CD4-positive, alpha-beta memory T cell (primary cell): ENCODE results near the gene HCLS1. TPM values are rescaled to one million over a fixed set of nuclear protein-coding genes. Genes with fewer than 3 reads are reported as not detected.

Experiments used
- CTCF ChIA-PET: fragments of 350-600 bp; sonication (Branson Sonifier 250); formaldehyde crosslinking; loops from one replicate; lab custom pipeline; 2021; ENCODE audit warnings: inconsistent platforms; ENCODE audit not compliant: partially characterized antibody; lab: Charles Lee
- POLR2A ChIA-PET: fragments of 350-600 bp; sonication (Branson Sonifier 250); formaldehyde crosslinking; loops from one replicate; lab custom pipeline; 2021; ENCODE audit not compliant: partially characterized antibody; lab: Charles Lee
- DNase-seq, 5 donors: peaks; one replicate each; pipeline versions ENCODE4 v3.0.0 to v3.0.0-alpha.2; 2020 to 2022; ENCODE audit warnings: mixed read lengths in 1 of 5
- H3K27ac ChIP-seq: one replicate; pipeline ENCODE4 v1.7.0; 2013; ENCODE audit warnings: low read depth, low read length
- H3K27me3 ChIP-seq: 2 replicates; pipeline ENCODE4 v1.7.0; 2013; ENCODE audit warnings: mild to moderate bottlenecking, low read length, moderate library complexity; ENCODE audit not compliant: insufficient read depth
- H3K36me3 ChIP-seq: 2 replicates; pipeline ENCODE4 v1.7.0; 2013; ENCODE audit warnings: mild to moderate bottlenecking, low read length, moderate library complexity; ENCODE audit not compliant: insufficient read depth
- H3K4me1 ChIP-seq: 2 replicates; pipeline ENCODE4 v1.7.0; 2013; ENCODE audit warnings: mild to moderate bottlenecking, low read length, moderate library complexity; ENCODE audit not compliant: insufficient read depth
- H3K4me3 ChIP-seq, 2 donors: one replicate each; pipeline ENCODE4 v1.7.0; 2013; ENCODE audit warnings: low read length in 2 of 2, mild to moderate bottlenecking in 1 of 2
- H3K9me3 ChIP-seq, 2 donors: one replicate each; pipeline ENCODE4 v1.7.0; 2013; ENCODE audit warnings: low read length in 2 of 2, control low read depth in 1 of 2; ENCODE audit not compliant: control insufficient read depth in 1 of 2
- H3K27ac Mint-ChIP-seq, 7 donors: one replicate each; pipeline ENCODE4 v1.8.0; 2020 to 2021; ENCODE audit warnings: mixed read lengths in 7 of 7, mild to moderate bottlenecking in 6 of 7, inconsistent platforms in 3 of 7, moderate library complexity in 3 of 7
- H3K27me3 Mint-ChIP-seq, 2 donors: one replicate each; pipeline ENCODE4 v1.8.0; 2020 to 2021; ENCODE audit warnings: mixed read lengths in 2 of 2
- H3K36me3 Mint-ChIP-seq, 2 donors: one replicate each; pipeline ENCODE4 v1.8.0; 2020 to 2021; ENCODE audit warnings: mixed read lengths in 2 of 2, inconsistent platforms in 1 of 2, mild to moderate bottlenecking in 1 of 2
- H3K4me1 Mint-ChIP-seq, 4 donors: one replicate each; pipeline ENCODE4 v1.8.0; 2020 to 2021; ENCODE audit warnings: mixed read lengths in 4 of 4, mild to moderate bottlenecking in 1 of 4
- H3K4me3 Mint-ChIP-seq, 8 donors: one replicate each; pipeline ENCODE4 v1.8.0; 2020 to 2021; ENCODE audit warnings: mixed read lengths in 8 of 8, mild to moderate bottlenecking in 7 of 8, moderate library complexity in 6 of 8, inconsistent platforms in 3 of 8
- H3K9me3 Mint-ChIP-seq, 8 donors: one replicate each; pipeline ENCODE4 v1.8.0; 2020 to 2021; ENCODE audit warnings: mixed read lengths in 8 of 8, mild to moderate bottlenecking in 5 of 8, inconsistent platforms in 3 of 8, moderate library complexity in 1 of 8
- intact Hi-C: fragments of 100-400 bp; cut with micrococcal nuclease; formaldehyde crosslinking; loops from one replicate; pipeline ENCODE4 v1.15.1; 2023
- polyA plus RNA-seq, 2 donors: library from polyadenylated mRNA; unstranded; fragments of 300-500 nt; fragmentation: Illumina TruSeq; gene quantifications; one replicate each; pipeline ENCODE4 v1.2.3, GENCODE V29; 2021
- total RNA-seq, 2 experiments: library from RNA; stranded (reverse); gene quantifications; one replicate each; pipeline ENCODE4 v1.2.3, GENCODE V29; 2021

The HCLS1 gene
- total and polyA plus RNA-seq, 4 experiments from 2014 or later, result 336 to 503 (median 389) TPM

DNA sequence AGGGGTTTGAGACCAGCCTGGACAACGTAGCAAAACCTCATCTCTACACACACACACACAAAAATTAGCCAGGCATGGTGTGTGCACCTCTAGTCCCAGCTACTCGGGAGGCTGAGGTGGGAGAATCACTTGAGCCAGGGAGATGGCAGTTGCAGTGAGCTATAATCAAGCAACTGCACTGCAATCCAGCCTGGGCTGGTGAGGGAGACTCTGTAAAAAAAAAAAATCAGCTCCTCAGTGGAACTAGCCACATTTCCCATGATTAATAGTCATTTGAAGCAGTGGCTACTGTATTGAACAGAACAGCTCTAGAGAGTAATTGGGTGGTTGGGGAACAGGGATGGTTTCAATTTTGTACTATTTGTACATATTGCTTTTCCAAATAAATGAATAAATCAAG, 79.0 kb downstream of the HCLS1 start:
- ChIA-PET CTCF (interaction anchor here (0.8 kb wide), 1 partner anchor 20 kb away, joined by 3 read pairs; no protein-coding TSS in a partner anchor), POLR2A (no interaction called here)
- Histone ChIP-seq H3K4me1 (no peaks in the 10 kb centered on the region), H3K9me3 (no peaks in the 10 kb centered on the region), H3K27ac (no peak overlapping the region), H3K4me3 (no peak overlapping the region), H3K36me3 (no peaks in the 10 kb centered on the region), H3K27me3 (no peaks in the 10 kb centered on the region)
- no peaks in the 10 kb centered on the region for H3K4me1 Mint-ChIP-seq
- no peaks in the 10 kb centered on the region for H3K9me3 Mint-ChIP-seq
- intact Hi-C loops, result no loop called here
- H3K27me3 Mint-ChIP-seq, result peaks cover 13% of the 10 kb centered on the region in 2 donors
- no peak for DNase-seq
- H3K36me3 Mint-ChIP-seq, result no peaks in the 10 kb centered on the region
- no peak overlapping the region for H3K27ac Mint-ChIP-seq
- no peak overlapping the region for H3K4me3 Mint-ChIP-seq

Other genes starting within 250 kb of the HCLS1 start
- gene POLQ, start 114.9 kb downstream of the HCLS1 start, total RNA-seq, result under 1 TPM; 0.28 to 0.35 TPM
- gene POLQ, start 114.9 kb downstream of the HCLS1 start, polyA plus RNA-seq, result under 1 TPM; 0.11 to 0.32 TPM
- gene ARGFX, start 93.0 kb downstream of the HCLS1 start, total RNA-seq, result not detected
- gene ARGFX, start 93.0 kb downstream of the HCLS1 start, polyA plus RNA-seq, result not detected
- not detected for gene FBXO40, start 67.5 kb downstream of the HCLS1 start, total RNA-seq
- gene FBXO40, start 67.5 kb downstream of the HCLS1 start, polyA plus RNA-seq, result under 1 TPM in 1 of 2 donors, not detected in 1; 0.08 TPM
- gene GOLGB1, start 88.8 kb upstream of the HCLS1 start, total RNA-seq, result 10 to 100 TPM; 45.7 to 49.3 TPM
- gene GOLGB1, start 88.8 kb upstream of the HCLS1 start, polyA plus RNA-seq, result 10 to 100 TPM in 1 of 2 donors, 1 to 10 TPM in 1; 1.3 to 19.0 TPM
- gene IQCB1, start 174.2 kb upstream of the HCLS1 start, total RNA-seq, result 10 to 100 TPM; 37.9 to 38.2 TPM
- 10 to 100 TPM; 18.7 to 22.3 TPM for gene IQCB1, start 174.2 kb upstream of the HCLS1 start, polyA plus RNA-seq
- gene EAF2, start 174.3 kb upstream of the HCLS1 start, total RNA-seq, result 1 to 10 TPM; 5.7 to 6.3 TPM
- 10 to 100 TPM; 11.3 to 21.2 TPM for gene EAF2, start 174.3 kb upstream of the HCLS1 start, polyA plus RNA-seq
- gene SLC15A2, start 233.5 kb upstream of the HCLS1 start, total RNA-seq, result 1 to 10 TPM; 2.0 to 4.3 TPM
- under 1 TPM; 0.15 to 0.59 TPM for gene SLC15A2, start 233.5 kb upstream of the HCLS1 start, polyA plus RNA-seq